HL-60 (cell line): ENCODE data around the gene POLR2B.

Experiments
- SPI1 ChIP-seq: IDR thresholded peaks from 2 replicates; pipeline ENCODE4 v1.6.1; 2012; ENCODE audit warnings: low read depth, mild to moderate bottlenecking, borderline replicate concordance
- TF ChIP-seq, protein P1 (sequence below): IDR thresholded peaks from one replicate; pipeline ENCODE4 v1.5.1; 2011; ENCODE audit warnings: low read length, control low read depth, inconsistent platforms; ENCODE audit not compliant: insufficient read depth

DNA sequence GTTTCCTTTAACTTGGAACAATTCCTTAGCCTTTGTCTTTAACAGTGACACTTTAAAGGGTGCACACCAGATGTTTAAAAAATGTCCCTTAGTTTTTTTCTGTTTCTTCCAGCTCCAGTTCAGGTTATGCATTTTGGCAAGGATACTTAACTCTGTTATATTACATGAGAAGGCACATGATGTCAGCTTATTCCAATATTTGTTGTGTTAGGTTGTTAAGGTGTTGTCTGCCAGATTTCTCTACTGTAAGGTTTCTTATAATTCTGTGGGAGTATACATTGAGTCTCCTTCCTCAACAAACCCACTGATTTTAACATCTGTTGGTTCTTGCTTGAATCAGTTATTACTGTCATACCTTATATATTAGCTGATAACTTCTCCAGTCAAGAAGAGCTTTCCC lies 37.7 kb upstream of the POLR2B start:
- TF ChIP-seq, protein P1, sequence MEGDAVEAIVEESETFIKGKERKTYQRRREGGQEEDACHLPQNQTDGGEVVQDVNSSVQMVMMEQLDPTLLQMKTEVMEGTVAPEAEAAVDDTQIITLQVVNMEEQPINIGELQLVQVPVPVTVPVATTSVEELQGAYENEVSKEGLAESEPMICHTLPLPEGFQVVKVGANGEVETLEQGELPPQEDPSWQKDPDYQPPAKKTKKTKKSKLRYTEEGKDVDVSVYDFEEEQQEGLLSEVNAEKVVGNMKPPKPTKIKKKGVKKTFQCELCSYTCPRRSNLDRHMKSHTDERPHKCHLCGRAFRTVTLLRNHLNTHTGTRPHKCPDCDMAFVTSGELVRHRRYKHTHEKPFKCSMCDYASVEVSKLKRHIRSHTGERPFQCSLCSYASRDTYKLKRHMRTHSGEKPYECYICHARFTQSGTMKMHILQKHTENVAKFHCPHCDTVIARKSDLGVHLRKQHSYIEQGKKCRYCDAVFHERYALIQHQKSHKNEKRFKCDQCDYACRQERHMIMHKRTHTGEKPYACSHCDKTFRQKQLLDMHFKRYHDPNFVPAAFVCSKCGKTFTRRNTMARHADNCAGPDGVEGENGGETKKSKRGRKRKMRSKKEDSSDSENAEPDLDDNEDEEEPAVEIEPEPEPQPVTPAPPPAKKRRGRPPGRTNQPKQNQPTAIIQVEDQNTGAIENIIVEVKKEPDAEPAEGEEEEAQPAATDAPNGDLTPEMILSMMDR: no peak
- TF ChIP-seq SPI1: no peak
